SK-N-MC (cell line): ENCODE results near the gene C5.
A peak's percentile ranks its signal among the peaks of the same experiment; 100 is the strongest.
"Not testable (repeated sequence)": the region's sequence is repeated elsewhere in the genome, so short reads cannot be mapped to it uniquely, and the experiment has no call there.

Source experiments
- DNase-seq: peaks from one replicate; pipeline ENCODE4 v3.0.0-alpha.2; 2011; ENCODE audit warnings: low read depth, low spot score
- H3K27ac ChIP-seq: fragments of 200-600 bp; sonication (generic); 2 replicates; pipeline ENCODE4 v1.5.1; 2016; ENCODE audit warnings: mixed run types
- H3K36me3 ChIP-seq: fragments of 200-600 bp; sonication (generic); 2 replicates; pipeline ENCODE4 v1.6.1; 2017; ENCODE audit warnings: antibody characterized with exemption, low read length, mixed read lengths; ENCODE audit not compliant: insufficient read depth
- H3K4me3 ChIP-seq: fragments of 200-600 bp; sonication (generic); 2 replicates; pipeline ENCODE4 v1.5.1; 2016
- H3K9ac ChIP-seq: fragments of 200-600 bp; sonication (generic); 2 replicates; pipeline ENCODE4 v1.8.0; 2017; ENCODE audit warnings: mixed run types, mixed read lengths; ENCODE audit not compliant: insufficient read length
- H3K9me3 ChIP-seq: fragments of 200-600 bp; sonication (generic); 2 replicates; pipeline ENCODE4 v1.6.1; 2017; ENCODE audit warnings: low read depth, mild to moderate bottlenecking, antibody characterized with exemption, low read length, moderate library complexity, mixed read lengths
- EZH2 ChIP-seq: fragments of 200-600 bp; sonication (generic); IDR thresholded peaks from one replicate; pipeline ENCODE4 v1.6.1; 2017; ENCODE audit warnings: antibody characterized with exemption
- FOXP2 ChIP-seq: optimal IDR thresholded peaks from 2 replicates; pipeline ENCODE3; 2011; ENCODE audit warnings: mild to moderate bottlenecking, moderate library complexity; ENCODE audit not compliant: insufficient read depth; ENCODE audit errors: extremely low read length, control extremely low read depth
- POLR2AphosphoS5 ChIP-seq: IDR thresholded peaks from 2 replicates; pipeline ENCODE4 v1.6.1; 2012; ENCODE audit warnings: mild to moderate bottlenecking, low read depth, low read length, borderline replicate concordance

Gene C5

DNA sequence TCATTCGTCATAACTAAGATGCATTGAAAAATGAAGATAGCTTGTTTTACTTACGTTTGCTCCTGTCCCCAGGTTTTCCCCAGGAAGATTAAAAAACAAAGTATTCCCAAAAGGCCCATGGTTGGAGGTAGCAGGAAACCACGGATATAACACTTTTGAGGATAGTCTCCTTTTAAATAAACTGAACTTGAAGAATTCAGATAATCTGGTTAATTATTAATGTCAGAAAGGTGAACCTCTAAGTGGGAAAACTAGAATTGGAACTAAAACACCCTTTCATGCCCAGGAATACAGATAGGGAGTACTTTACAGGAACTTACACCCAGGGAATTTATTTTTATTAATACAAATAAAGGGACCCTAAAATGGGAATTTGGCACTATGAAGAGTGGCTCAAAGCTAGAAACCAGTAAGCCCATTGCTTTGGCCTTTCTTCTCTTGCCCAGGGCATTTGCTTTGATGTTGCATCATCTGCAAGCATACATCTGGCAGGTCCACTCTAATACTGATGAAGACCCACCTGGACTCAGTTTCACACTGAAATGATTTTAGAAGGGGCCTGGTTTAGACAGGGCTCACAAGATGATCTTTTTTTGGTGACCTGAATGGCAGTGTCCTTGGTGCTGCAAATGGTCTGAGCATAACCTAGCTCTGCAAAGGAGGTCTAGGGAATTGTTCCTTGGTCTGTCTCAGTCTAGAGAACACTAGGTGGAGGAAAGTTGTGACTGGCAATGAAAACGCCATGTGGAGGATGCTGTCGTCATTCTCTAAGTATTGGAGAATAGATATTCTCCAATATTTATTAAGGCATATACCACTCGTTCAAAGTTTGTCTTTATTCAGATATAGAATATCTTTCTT is at the start of gene C5:
Gene C5, minus strand, starts transcription at position 148 of the 861 bp plus-strand sequence. Its CDS starts 29 bp downstream, at position 119.
- DNase-seq: no peak
- no peak within 1 kb of the TSS for H3K4me3 ChIP-seq
- H3K27ac ChIP-seq: no peak within 1 kb of the TSS
- H3K9ac ChIP-seq: no peak within 1 kb of the TSS
- no peaks in the 10 kb centered on the region for H3K36me3 ChIP-seq
- TF ChIP-seq EZH2 (no peak), FOXP2 (no peak), POLR2AphosphoS5 (no peak)
- H3K9me3 ChIP-seq: no peaks in the 10 kb centered on the region

DNA sequence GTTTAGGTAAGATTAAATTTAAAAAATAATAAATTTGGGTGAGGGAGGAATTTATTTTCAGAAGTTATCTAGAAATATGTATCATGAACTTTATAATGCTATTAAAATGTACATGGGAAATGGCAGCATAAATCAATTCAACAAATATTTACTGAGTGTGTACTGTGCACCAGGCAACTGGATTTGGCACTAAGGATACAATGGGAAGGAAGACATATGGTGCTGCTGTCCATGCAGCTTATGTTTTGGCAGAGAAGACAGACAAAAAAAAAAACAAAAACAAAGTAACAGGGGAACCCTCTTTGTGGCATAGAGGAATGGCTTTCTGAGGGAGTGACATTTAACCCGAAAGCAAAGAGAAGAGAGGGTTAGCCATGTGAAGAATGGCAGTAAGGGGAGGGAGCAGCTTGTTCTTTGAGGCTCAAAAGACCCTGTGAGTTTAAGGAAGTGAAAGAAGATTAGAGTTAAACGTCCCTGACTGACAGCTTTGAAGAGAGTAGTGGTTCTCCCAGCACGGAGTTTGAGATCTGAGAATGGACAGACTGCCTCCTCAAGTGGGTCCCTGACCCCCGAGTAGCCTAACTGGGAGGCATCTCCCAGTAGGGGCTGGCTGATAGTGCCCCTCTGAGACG is 48.6 kb upstream of the C5 start:
- Histone ChIP-seq H3K36me3 (peaks cover 17% of the 10 kb centered on the region; the same call in 1 of the 2 replicates), H3K27ac (no peak overlapping the region), H3K9ac (no peak overlapping the region), H3K9me3 (no peaks in the 10 kb centered on the region; the same call in 1 of the 2 replicates), H3K4me3 (no peak overlapping the region)
- TF ChIP-seq POLR2AphosphoS5 (no peak), EZH2 (no peak), FOXP2 (no peak)
- no peak for DNase-seq

DNA sequence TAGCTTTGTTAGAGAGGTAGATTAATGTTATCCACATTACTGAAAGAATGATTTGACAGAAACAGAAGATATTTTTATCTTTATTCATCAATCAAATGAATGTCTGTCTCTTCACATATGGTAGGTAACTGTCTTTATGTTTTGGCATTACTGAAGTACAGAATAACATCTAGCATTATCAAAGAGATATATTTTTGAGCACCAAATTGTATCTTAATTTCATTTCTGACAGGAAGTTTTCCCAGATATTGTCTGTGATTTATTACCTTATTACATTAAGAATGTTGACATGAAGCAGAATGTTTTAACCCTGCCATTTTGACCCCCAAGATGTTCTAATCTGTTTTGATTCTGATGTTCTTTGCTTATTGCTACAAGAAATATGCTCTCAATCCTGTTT is 45.0 kb upstream of the C5 start:
- Histone ChIP-seq H3K36me3 (peaks cover 28% of the 10 kb centered on the region), H3K9me3 (no peaks in the 10 kb centered on the region; the same call in 1 of the 2 replicates), H3K27ac (no peak overlapping the region), H3K4me3 (no peak overlapping the region), H3K9ac (no peak overlapping the region)
- no peak for DNase-seq
- no peak for TF ChIP-seq POLR2AphosphoS5

DNA sequence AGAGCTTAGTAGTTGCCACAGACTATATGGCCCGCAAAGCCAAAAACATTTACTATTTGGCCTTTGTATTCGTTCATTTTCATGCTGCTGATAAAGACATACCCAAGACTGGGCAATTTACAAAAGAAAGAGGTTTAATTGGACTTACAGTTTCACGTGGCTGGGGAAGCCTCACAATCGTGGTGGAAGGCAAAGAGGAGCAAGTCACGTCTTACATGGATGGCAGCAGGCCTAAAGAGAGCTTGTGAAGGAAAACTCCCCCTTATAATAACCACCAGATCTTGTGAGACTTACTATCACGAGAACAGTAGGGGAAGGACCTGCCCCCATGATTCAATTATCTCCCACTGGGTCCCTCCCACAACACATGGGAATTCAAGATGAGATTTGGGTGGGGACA is 40.7 kb upstream of the C5 start:
- not testable (repeated sequence) for DNase-seq, H3K9ac ChIP-seq, H3K4me3 ChIP-seq, H3K9me3 ChIP-seq, H3K27ac ChIP-seq
- peaks cover 14% of the 10 kb centered on the region for H3K36me3 ChIP-seq

DNA sequence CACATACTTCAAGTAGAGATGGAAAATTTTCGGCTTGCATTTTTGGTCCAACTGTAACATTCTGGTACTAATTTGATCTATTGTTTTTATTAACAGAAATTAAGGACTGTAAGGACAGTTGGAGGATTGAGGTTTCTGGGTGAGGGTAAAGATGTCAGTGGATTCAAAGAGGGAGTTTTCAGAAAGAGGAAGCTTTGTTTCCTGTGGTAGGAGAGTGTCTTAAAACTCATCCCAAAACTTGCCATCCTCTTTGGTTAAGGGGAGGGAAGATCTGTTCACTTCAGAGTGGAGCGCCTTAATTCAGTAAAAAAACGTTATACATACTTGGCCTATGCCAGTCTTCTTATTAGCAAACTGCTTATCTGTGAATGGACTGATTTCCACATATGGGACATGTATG is 38.5 kb upstream of the C5 start:
- H3K36me3 ChIP-seq: peaks cover 14% of the 10 kb centered on the region
- TF ChIP-seq FOXP2: no peak
- TF ChIP-seq EZH2: no peak
- TF ChIP-seq POLR2AphosphoS5: no peak
- no peak overlapping the region for H3K27ac ChIP-seq
- H3K9ac ChIP-seq: no peak overlapping the region
- no peak for DNase-seq
- no peaks in the 10 kb centered on the region for H3K9me3 ChIP-seq
- H3K4me3 ChIP-seq: no peak overlapping the region

DNA sequence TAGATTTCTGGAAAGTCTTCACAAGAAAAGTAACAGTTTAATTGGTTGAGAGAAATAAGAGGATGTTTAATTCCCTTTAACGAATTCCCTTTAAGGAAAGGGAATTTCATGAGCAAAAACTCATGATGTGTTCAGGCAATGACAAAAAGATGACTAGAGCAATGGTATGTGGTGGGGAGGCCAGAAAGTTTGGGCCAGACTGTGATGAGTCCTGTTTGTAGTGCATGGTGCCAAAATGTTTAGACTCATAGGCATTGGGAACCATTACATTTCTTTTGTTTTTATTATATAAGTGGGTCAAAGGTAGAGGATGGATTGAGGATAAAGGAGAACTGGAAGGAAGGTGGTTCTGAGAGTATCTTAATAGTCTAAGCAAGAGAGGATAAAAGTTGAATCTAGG is 35.6 kb upstream of the C5 start:
- H3K9me3 ChIP-seq: no peaks in the 10 kb centered on the region
- no peak overlapping the region for H3K4me3 ChIP-seq
- no peak overlapping the region for H3K9ac ChIP-seq
- H3K27ac ChIP-seq: no peak overlapping the region
- TF ChIP-seq FOXP2 (no peak), POLR2AphosphoS5 (no peak), EZH2 (no peak)
- no peak for DNase-seq
- H3K36me3 ChIP-seq: peaks cover 23% of the 10 kb centered on the region

DNA sequence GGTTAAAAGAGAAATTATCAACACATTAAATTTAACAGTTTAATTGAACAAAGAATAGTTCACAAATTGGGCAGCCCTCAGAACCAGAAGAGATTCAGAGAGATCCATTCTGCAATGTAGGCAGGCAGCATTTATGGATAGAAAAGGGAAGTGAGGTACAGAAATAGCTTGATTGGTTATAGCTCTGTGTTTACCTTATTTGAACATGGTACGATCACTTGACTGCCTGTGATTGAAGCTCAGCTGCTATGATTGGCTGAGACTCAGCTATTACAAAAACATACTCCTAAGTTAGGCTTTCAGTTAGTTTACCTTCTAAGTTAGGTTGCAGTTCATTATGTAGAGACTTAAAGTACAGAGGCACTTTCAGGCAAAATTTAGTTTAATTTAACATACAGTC is 32.0 kb upstream of the C5 start:
- no peak for DNase-seq
- Histone ChIP-seq H3K27ac (no peak overlapping the region), H3K9me3 (no peaks in the 10 kb centered on the region), H3K36me3 (peaks cover 15% of the 10 kb centered on the region; the same call in 1 of the 2 replicates), H3K4me3 (no peak overlapping the region), H3K9ac (no peak overlapping the region)
- TF ChIP-seq EZH2 (no peak), FOXP2 (no peak), POLR2AphosphoS5 (no peak)

DNA sequence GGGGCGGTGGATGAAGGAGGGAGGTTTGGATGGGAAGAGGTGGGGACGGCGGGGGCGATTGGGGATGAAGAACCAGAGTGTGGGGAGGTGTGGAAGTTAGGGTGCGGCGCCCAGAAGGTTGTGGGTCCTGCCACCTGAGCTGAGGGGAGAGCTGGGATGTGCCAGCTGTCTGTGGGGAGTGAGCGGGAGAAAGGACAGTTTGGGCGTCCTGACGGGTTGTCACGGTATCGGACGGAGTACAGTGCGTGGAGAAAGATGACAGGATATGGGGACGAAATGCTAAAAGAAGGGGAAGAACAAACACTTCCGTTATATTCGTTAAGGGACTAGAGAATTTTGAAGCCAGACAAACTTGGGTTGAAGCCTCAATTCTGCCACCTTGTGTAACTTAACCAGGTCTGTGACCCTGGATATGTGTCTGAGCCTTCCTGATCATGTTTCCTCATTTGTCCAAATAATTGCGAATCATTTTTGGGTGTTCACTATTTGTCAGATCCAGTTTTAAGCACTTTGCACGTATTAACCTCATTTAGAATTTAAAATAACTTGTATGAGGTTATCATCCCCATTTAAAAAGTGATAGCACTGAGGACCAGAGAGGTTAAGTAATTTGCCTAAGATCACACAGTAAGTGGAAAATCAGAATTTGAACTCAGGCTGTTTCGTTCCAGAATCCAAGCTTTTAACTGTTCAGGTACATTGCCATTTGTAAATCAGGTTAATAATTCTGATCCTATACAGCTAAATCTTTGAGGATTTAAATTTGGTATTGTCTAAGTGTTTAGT is 25.4 kb upstream of the C5 start:
- peak overlapping the region; percentile 87 for H3K4me3 ChIP-seq
- H3K27ac ChIP-seq: peak overlapping the region; percentile 55; the same call in 1 of the 2 replicates
- DNase-seq: no peak
- no peaks in the 10 kb centered on the region for H3K9me3 ChIP-seq
- TF ChIP-seq POLR2AphosphoS5: no peak
- TF ChIP-seq EZH2: no peak
- TF ChIP-seq FOXP2: no peak
- peak overlapping the region; percentile 81 for H3K9ac ChIP-seq
- no peaks in the 10 kb centered on the region for H3K36me3 ChIP-seq
